Activated T-helper 1 cell treated with anti-CD3 and anti-CD28 coated beads, Interleukin-2, amount 50 U/mL, for 16 hours (primary cell): ENCODE data around the gene UBB.

Experiments used
- DNase-seq, 2 donors: peaks; one replicate each; pipeline ENCODE4 v3.0.0-alpha.2; 2020; ENCODE audit warnings: low read depth in 1 of 2, low spot score in 1 of 2

UBB gene

GRCh38 chr17:16417896-16418684 lies 37.2 kb downstream of the UBB start:
- DNase-seq: no peak

GRCh38 chr17:16418685-16419068 lies 37.8 kb downstream of the UBB start:
- no peak for DNase-seq

- peak in 1 of 2 donors; percentile 45 for DNase-seq
Measured at GRCh38 chr17:16419074-16419928, 38.4 kb downstream of the UBB start.

GRCh38 chr17:16419929-16420271 lies 39.0 kb downstream of the UBB start:
- DNase-seq: peak in 1 of 2 donors; percentile 35

- DNase-seq: no peak
Measured at GRCh38 chr17:16422416-16422815, 41.5 kb downstream of the UBB start.

- DNase-seq: no peak
Measured at GRCh38 chr17:16423226-16423872, 42.5 kb downstream of the UBB start.

GRCh38 chr17:16425202-16425601 lies 44.3 kb downstream of the UBB start:
- no peak for DNase-seq

- DNase-seq: no peak
Measured at GRCh38 chr17:16425698-16426659, 45.1 kb downstream of the UBB start.

- DNase-seq: no peak
Measured at GRCh38 chr17:16427020-16427419, 46.1 kb downstream of the UBB start.

- DNase-seq: no peak
Measured at GRCh38 chr17:16428098-16428882, 47.4 kb downstream of the UBB start.

GRCh38 chr17:16429083-16429482 lies 48.2 kb downstream of the UBB start:
- DNase-seq: no peak

- no peak for DNase-seq
Measured at GRCh38 chr17:16430650-16431049, 49.8 kb downstream of the UBB start.

- DNase-seq: no peak
Measured at GRCh38 chr17:16432017-16432416, 51.1 kb downstream of the UBB start.
